ENCODE measurements around the gene BCKDK.
"Not testable (repeated sequence)": the region's sequence is repeated elsewhere in the genome, so short reads cannot be mapped to it uniquely, and the experiment has no call there.

Gene BCKDK

GRCh38 chr16:31094424-31095120 lies 13.6 kb upstream of the BCKDK start, which contains the start of gene VKORC1:
Gene VKORC1, minus strand, starts transcription at chr16:31094797. Its CDS starts 68 bp downstream, at chr16:31094729.
- peak within 1 kb of the TSS; percentile 87 for H3K4me3 ChIP-seq (ENCODE audit: low read length)
- no peak for TF ChIP-seq CTCF (IDR thresholded peaks at IDR 0.05; ENCODE audit: insufficient read depth, low read depth, low read length, missing control alignments)
- peak; percentile 99 for DNase-seq (ENCODE audit: low read depth)

- no peak overlapping the region for H3K4me3 ChIP-seq (ENCODE audit: low read length)
- TF ChIP-seq CTCF (IDR thresholded peaks at IDR 0.05; ENCODE audit: insufficient read depth, low read depth, low read length, missing control alignments) = no peak
- DNase-seq (ENCODE audit: low read depth) = peak; percentile 36
Measured at GRCh38 chr16:31099860-31100638, 8.1 kb upstream of the BCKDK start.

GRCh38 chr16:31100876-31101641 lies 7.1 kb upstream of the BCKDK start:
- H3K4me3 ChIP-seq (ENCODE audit: low read length); DNase-seq (ENCODE audit: low read depth): not testable (repeated sequence)

GRCh38 chr16:31105677-31106213 lies 2.4 kb upstream of the BCKDK start:
- TF ChIP-seq CTCF (IDR thresholded peaks at IDR 0.05; ENCODE audit: insufficient read depth, low read depth, low read length, missing control alignments) = peak; percentile 68
- no peak overlapping the region for H3K4me3 ChIP-seq (ENCODE audit: low read length)
- DNase-seq (ENCODE audit: low read depth) = peak; percentile 44

- no peak for TF ChIP-seq CTCF (IDR thresholded peaks at IDR 0.05; ENCODE audit: insufficient read depth, low read depth, low read length, missing control alignments)
- H3K4me3 ChIP-seq (ENCODE audit: low read length) = no peak overlapping the region
- DNase-seq (ENCODE audit: low read depth) = no peak
Measured at GRCh38 chr16:31106509-31107464, 1.4 kb upstream of the BCKDK start.

GRCh38 chr16:31107465-31107867 lies 720 bp upstream of the BCKDK start:
- TF ChIP-seq CTCF (IDR thresholded peaks at IDR 0.05; ENCODE audit: insufficient read depth, low read depth, low read length, missing control alignments) = no peak
- no peak overlapping the region for H3K4me3 ChIP-seq (ENCODE audit: low read length)
- no peak for DNase-seq (ENCODE audit: low read depth)

All from epithelial cell of esophagus (primary cell).